IMR-90 (cell line): ENCODE measurements around the gene EXOG. TPM values are rescaled to one million over a fixed set of nuclear protein-coding genes. Genes with fewer than 3 reads are reported as not detected.

ENCODE experiments used
- ATAC-seq: fragments of 200-7000 bp; cut with Tn5 transposase; 2 replicates; pipeline ENCODE4 v1.9.1; 2020; ENCODE audit warnings: low read depth, mild to moderate bottlenecking, moderate library complexity
- BruUV-seq: library from RNA; stranded (reverse); fragments of 400-500 nt; replicated peaks from 2 replicates; lab custom pipeline; 2021; lab: Mats Ljungman, UMichigan
- CTCF ChIA-PET: fragments of 300-600 bp; formaldehyde crosslinking; extraction: SDS; loops from one replicate; lab custom pipeline; 2021; ENCODE audit warnings: antibody characterized with exemption; lab: Yijun Ruan, JAX
- POLR2A ChIA-PET: fragments of 300-600 bp; sonication (Branson Sonifier 250); formaldehyde crosslinking; loops from one replicate; lab custom pipeline; 2022; ENCODE audit warnings: antibody characterized with exemption; ENCODE audit not compliant: unreplicated experiment; lab: Charles Lee
- DNase-seq: peaks from one replicate; pipeline ENCODE4 v3.0.0; 2013
- H2AFZ ChIP-seq: replicated peaks from 2 replicates; pipeline ENCODE3; 2013; ENCODE audit warnings: low read length, mild to moderate bottlenecking; ENCODE audit not compliant: poor library complexity
- H2AK5ac ChIP-seq: 2 replicates; pipeline ENCODE4 v1.6.1; 2013; ENCODE audit warnings: low read depth, low read length, inconsistent platforms
- H2AK9ac ChIP-seq: replicated peaks from 2 replicates; pipeline ENCODE3; 2013; ENCODE audit warnings: mild to moderate bottlenecking, low read depth, low read length, moderate library complexity; ENCODE audit not compliant: poor library complexity
- H2BK120ac ChIP-seq: 2 replicates; pipeline ENCODE4 v1.6.1; 2013; ENCODE audit warnings: low read depth, low read length, inconsistent platforms
- H2BK15ac ChIP-seq: 3 replicates; pipeline ENCODE4 v1.6.1; 2013; ENCODE audit warnings: low read depth, low read length, inconsistent platforms
- H2BK20ac ChIP-seq: 2 replicates; pipeline ENCODE4 v1.6.1; 2013; ENCODE audit warnings: low read depth, mild to moderate bottlenecking, inconsistent platforms, low read length, moderate library complexity
- H2BK5ac ChIP-seq: 2 replicates; pipeline ENCODE4 v1.6.1; 2013; ENCODE audit warnings: mild to moderate bottlenecking, low read depth, low read length, inconsistent platforms; ENCODE audit not compliant: poor library complexity, severe bottlenecking
- H3K14ac ChIP-seq: replicated peaks from 2 replicates; pipeline ENCODE4 v1.6.1; 2013; ENCODE audit warnings: low read depth, low read length, inconsistent platforms
- H3K18ac ChIP-seq: 2 replicates; pipeline ENCODE4 v1.6.1; 2013; ENCODE audit warnings: low read depth, low read length, control low read depth
- H3K23ac ChIP-seq: 2 replicates; pipeline ENCODE4 v1.6.1; 2013; ENCODE audit warnings: low read depth, low read length, inconsistent platforms
- H3K27ac ChIP-seq: 2 replicates; pipeline ENCODE4 v1.5.1; 2013; ENCODE audit warnings: mild to moderate bottlenecking, control low read depth, low read length; ENCODE audit not compliant: insufficient read depth
- H3K27me3 ChIP-seq: 2 replicates; pipeline ENCODE4 v1.6.1; 2013; ENCODE audit warnings: low read length; ENCODE audit not compliant: control insufficient read depth, insufficient read depth
- H3K36me3 ChIP-seq: 2 replicates; pipeline ENCODE4 v1.6.1; 2013; ENCODE audit warnings: low read length, mixed read lengths; ENCODE audit not compliant: control insufficient read depth, insufficient read depth
- H3K4ac ChIP-seq: 2 replicates; pipeline ENCODE4 v1.6.1; 2013; ENCODE audit warnings: low read depth, low read length, inconsistent platforms
- H3K4me1 ChIP-seq: 2 replicates; pipeline ENCODE4 v1.6.1; 2013; ENCODE audit warnings: low read length, mixed read lengths; ENCODE audit not compliant: control insufficient read depth, insufficient read depth
- H3K4me2 ChIP-seq: 2 replicates; pipeline ENCODE4 v1.6.1; 2013; ENCODE audit warnings: low read depth, mild to moderate bottlenecking, control low read depth, low read length, moderate library complexity
- H3K4me3 ChIP-seq: 2 replicates; pipeline ENCODE4 v1.5.1; 2013; ENCODE audit warnings: low read depth, mild to moderate bottlenecking, control low read depth, low read length, moderate library complexity; ENCODE audit not compliant: insufficient read depth
- H3K56ac ChIP-seq: 2 replicates; pipeline ENCODE4 v1.6.1; 2013; ENCODE audit warnings: low read length, inconsistent platforms; ENCODE audit not compliant: insufficient read depth; ENCODE audit errors: extremely low read depth
- H3K79me1 ChIP-seq, 2 experiments: 2 replicates each; pipeline ENCODE4 v1.6.1; 2013; ENCODE audit warnings: low read length in 2 of 2, inconsistent platforms in 1 of 2, low read depth in 1 of 2
- H3K9ac ChIP-seq: 2 replicates; pipeline ENCODE4 v1.6.1; 2013; ENCODE audit warnings: low read depth, low read length, control low read depth
- H3K9me1 ChIP-seq: 2 replicates; pipeline ENCODE4 v1.6.1; 2013; ENCODE audit warnings: low read length, inconsistent platforms; ENCODE audit not compliant: insufficient read depth
- H3K9me3 ChIP-seq: 2 replicates; pipeline ENCODE4 v1.6.1; 2013; ENCODE audit warnings: low read length; ENCODE audit not compliant: control insufficient read depth, insufficient read depth
- H4K20me1 ChIP-seq: 2 replicates; pipeline ENCODE4 v1.6.1; 2013; ENCODE audit warnings: low read length, inconsistent platforms; ENCODE audit not compliant: insufficient read depth
- H4K5ac ChIP-seq: 2 replicates; pipeline ENCODE4 v1.6.1; 2013; ENCODE audit warnings: mild to moderate bottlenecking, low read depth, low read length, control low read depth
- H4K8ac ChIP-seq, 2 experiments: 2 replicates each; pipeline ENCODE4 v1.6.1; 2013; ENCODE audit warnings: low read depth in 2 of 2, low read length in 2 of 2, control low read depth in 1 of 2, inconsistent platforms in 1 of 2
- H4K91ac ChIP-seq: 2 replicates; pipeline ENCODE4 v1.6.1; 2013; ENCODE audit warnings: low read depth, low read length, inconsistent platforms; ENCODE audit not compliant: insufficient read depth
- BHLHE40 ChIP-seq: fragments of 150-350 bp; IDR thresholded peaks from 2 replicates; pipeline ENCODE4 v1.6.1; 2016; ENCODE audit warnings: mild to moderate bottlenecking, low read depth, low read length
- CEBPB ChIP-seq: IDR thresholded peaks from 2 replicates; pipeline ENCODE4 v1.6.1; 2012; ENCODE audit warnings: low read depth, low read length, improper control_type of control experiment
- CHD1 ChIP-seq: IDR thresholded peaks from 2 replicates; pipeline ENCODE4 v1.6.1; 2012; ENCODE audit warnings: low read depth, low read length, improper control_type of control experiment
- ELK1 ChIP-seq: fragments of 150-350 bp; IDR thresholded peaks from 2 replicates; pipeline ENCODE4 v1.6.1; 2016; ENCODE audit warnings: low read depth, mild to moderate bottlenecking, low read length, moderate library complexity, borderline replicate concordance
- FOS ChIP-seq: fragments of 150-350 bp; IDR thresholded peaks from 2 replicates; pipeline ENCODE4 v1.6.1; 2016; ENCODE audit warnings: low read depth, low read length
- MAFK ChIP-seq: IDR thresholded peaks from 2 replicates; pipeline ENCODE4 v1.6.1; 2012; ENCODE audit warnings: low read depth, low read length, improper control_type of control experiment
- MAZ ChIP-seq: IDR thresholded peaks from 2 replicates; pipeline ENCODE4 v1.6.1; 2012; ENCODE audit warnings: low read depth, mild to moderate bottlenecking, low read length, improper control_type of control experiment, moderate library complexity, borderline replicate concordance
- MXI1 ChIP-seq: IDR thresholded peaks from 2 replicates; pipeline ENCODE4 v1.6.1; 2012; ENCODE audit warnings: low read depth, mild to moderate bottlenecking, low read length, moderate library complexity, borderline replicate concordance
- NFE2L2 ChIP-seq: fragments of 150-350 bp; IDR thresholded peaks from 2 replicates; pipeline ENCODE4 v1.6.1; 2016; ENCODE audit warnings: low read depth, mild to moderate bottlenecking, low read length
- POLR2A ChIP-seq: IDR thresholded peaks from 2 replicates; pipeline ENCODE4 v1.6.1; 2012; ENCODE audit warnings: mild to moderate bottlenecking, low read depth, low read length
- RAD21 ChIP-seq: IDR thresholded peaks from 2 replicates; pipeline ENCODE4 v1.6.1; 2012; ENCODE audit warnings: low read length, improper control_type of control experiment
- RCOR1 ChIP-seq: IDR thresholded peaks from 2 replicates; pipeline ENCODE4 v1.6.1; 2012; ENCODE audit warnings: mild to moderate bottlenecking, low read length, improper control_type of control experiment; ENCODE audit not compliant: insufficient replicate concordance
- RFX5 ChIP-seq: IDR thresholded peaks from 2 replicates; pipeline ENCODE4 v1.8.0; 2012; ENCODE audit warnings: low read depth, mild to moderate bottlenecking, low read length, moderate library complexity
- SMC3 ChIP-seq: fragments of 150-350 bp; IDR thresholded peaks from 2 replicates; pipeline ENCODE4 v1.6.1; 2016; ENCODE audit warnings: low read depth, mild to moderate bottlenecking, antibody characterized with exemption, low read length, moderate library complexity
- WGBS, 2 experiments: methylation state at CpG; one replicate each; pipeline versions ENCODE4 v1.1.5 to v1.1.7; 2013; ENCODE audit warnings: missing lambda C conversion rate in 2 of 2; ENCODE audit not compliant: insufficient read length in 1 of 2; ENCODE audit errors: extremely low coverage in 2 of 2; 5-methylcytosine and 5-hydroxymethylcytosine counted together
- dilution Hi-C: fragments of 300-500 bp; cut with HindIII; formaldehyde crosslinking; loops from one replicate; pipeline ENCODE4 v1.14.3; 2018; ENCODE audit warnings: low sequenced_read_pairs; ENCODE audit not compliant: unreplicated experiment
- in situ Hi-C: fragments of 300-500 bp; cut with MboI; formaldehyde crosslinking; loops from 3 replicates; pipeline ENCODE4 v1.14.3; 2019; ENCODE audit warnings: low sequenced_read_pairs, inconsistent platforms, mixed read lengths
- intact Hi-C: fragments of 100-400 bp; cut with micrococcal nuclease; formaldehyde crosslinking; loops from 2 replicates; pipeline ENCODE4 v1.10.0; 2022
- polyA plus RNA-seq, 3 experiments: library from polyadenylated mRNA; depleted of rRNA; stranded (reverse); fragments of >200 nt; gene quantifications; 2 replicates each; pipeline ENCODE4 v1.2.3, GENCODE V29; 2012; ENCODE audit warnings: low replicate concordance in 1 of 3
- total RNA-seq: library from RNA; depleted of rRNA; stranded (reverse); fragments of >200 nt; gene quantifications from 2 replicates; pipeline ENCODE4 v1.2.3, GENCODE V29; 2012
- TF ChIP-seq, protein P1 (sequence below): conservative IDR thresholded peaks from 2 replicates; pipeline ENCODE4 v1.5.1; 2012; ENCODE audit warnings: mild to moderate bottlenecking, low read depth, low read length, improper control_type of control experiment
- TF ChIP-seq, protein P2 (sequence below): fragments of 150-350 bp; IDR thresholded peaks from 2 replicates; pipeline ENCODE4 v1.6.1; 2017; ENCODE audit warnings: mild to moderate bottlenecking, antibody characterized with exemption, low read length, low read depth

The EXOG gene
- total and polyA plus RNA-seq, 2 of the 4 experiments (the other 2 are of a cell fraction), result 10.2 to 15.0 TPM

DNA sequence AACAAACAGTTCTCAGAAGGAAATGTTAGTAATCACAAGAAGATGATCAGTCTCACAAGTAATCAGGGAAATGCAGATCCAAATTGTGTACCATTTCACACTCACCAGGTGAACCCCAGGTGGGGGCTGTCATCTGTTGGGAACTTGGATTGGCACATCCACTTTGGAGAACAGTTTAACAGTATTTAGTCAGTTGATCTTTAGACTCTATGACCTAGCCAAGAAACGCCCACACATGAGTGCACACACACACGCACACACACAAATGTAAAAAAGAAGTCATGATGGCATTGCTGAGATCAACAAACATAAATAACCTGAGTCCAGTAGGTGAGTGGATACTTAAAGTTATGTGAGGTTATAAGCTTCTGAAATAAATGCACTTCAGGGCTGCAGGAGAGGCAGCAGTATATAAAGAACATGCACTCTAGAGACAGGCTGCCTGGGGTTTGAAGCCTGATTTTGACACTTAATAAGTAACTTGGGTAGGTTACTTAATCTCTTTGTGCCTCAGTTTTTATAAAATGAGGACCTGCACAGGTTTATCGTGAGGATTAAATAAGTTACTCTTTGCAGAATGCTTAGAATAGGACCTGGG is 24.8 kb upstream of the EXOG start:
- intact Hi-C loops, result no loop called here
- Histone ChIP-seq H4K5ac (no peak overlapping the region), H2BK5ac (no peak overlapping the region), H3K27me3 (no peaks in the 10 kb centered on the region), H2BK20ac (no peak overlapping the region), H4K20me1 (peaks cover 13% of the 10 kb centered on the region), H3K4me3 (no peak overlapping the region), H3K9ac (no peak overlapping the region), H3K14ac (no peak overlapping the region), H3K9me3 (peaks cover 6% of the 10 kb centered on the region), H3K56ac (no peak overlapping the region), H3K18ac (no peak overlapping the region), H3K9me1 (no peaks in the 10 kb centered on the region; the same call in 1 of the 2 replicates), H2AK5ac (no peak overlapping the region), H3K36me3 (no peaks in the 10 kb centered on the region), H3K23ac (no peak overlapping the region), H3K4me1 (no peaks in the 10 kb centered on the region), H2BK120ac (no peak overlapping the region), H3K27ac (no peak overlapping the region), H2AK9ac (no peak overlapping the region), H3K4me2 (no peak overlapping the region), H2BK15ac (no peak overlapping the region), H4K91ac (no peak overlapping the region), H3K4ac (no peak overlapping the region), H3K79me1 (peaks cover 7 to 20% of the 10 kb centered on the region in 2 experiments), H4K8ac (no peak overlapping the region), H2AFZ (no peak overlapping the region)
- TF ChIP-seq NFE2L2, result no peak
- TF ChIP-seq POLR2A, result no peak
- no peak for TF ChIP-seq BHLHE40
- TF ChIP-seq CHD1, result no peak
- no peak for TF ChIP-seq FOS
- no peak for TF ChIP-seq RFX5
- no peak for TF ChIP-seq ELK1
- no peak for TF ChIP-seq MAFK
- TF ChIP-seq, protein P1, sequence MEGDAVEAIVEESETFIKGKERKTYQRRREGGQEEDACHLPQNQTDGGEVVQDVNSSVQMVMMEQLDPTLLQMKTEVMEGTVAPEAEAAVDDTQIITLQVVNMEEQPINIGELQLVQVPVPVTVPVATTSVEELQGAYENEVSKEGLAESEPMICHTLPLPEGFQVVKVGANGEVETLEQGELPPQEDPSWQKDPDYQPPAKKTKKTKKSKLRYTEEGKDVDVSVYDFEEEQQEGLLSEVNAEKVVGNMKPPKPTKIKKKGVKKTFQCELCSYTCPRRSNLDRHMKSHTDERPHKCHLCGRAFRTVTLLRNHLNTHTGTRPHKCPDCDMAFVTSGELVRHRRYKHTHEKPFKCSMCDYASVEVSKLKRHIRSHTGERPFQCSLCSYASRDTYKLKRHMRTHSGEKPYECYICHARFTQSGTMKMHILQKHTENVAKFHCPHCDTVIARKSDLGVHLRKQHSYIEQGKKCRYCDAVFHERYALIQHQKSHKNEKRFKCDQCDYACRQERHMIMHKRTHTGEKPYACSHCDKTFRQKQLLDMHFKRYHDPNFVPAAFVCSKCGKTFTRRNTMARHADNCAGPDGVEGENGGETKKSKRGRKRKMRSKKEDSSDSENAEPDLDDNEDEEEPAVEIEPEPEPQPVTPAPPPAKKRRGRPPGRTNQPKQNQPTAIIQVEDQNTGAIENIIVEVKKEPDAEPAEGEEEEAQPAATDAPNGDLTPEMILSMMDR, result no peak
- TF ChIP-seq RAD21, result no peak
- TF ChIP-seq RCOR1, result no peak
- no peak for TF ChIP-seq MAZ
- TF ChIP-seq CEBPB, result no peak
- TF ChIP-seq, protein P2, sequence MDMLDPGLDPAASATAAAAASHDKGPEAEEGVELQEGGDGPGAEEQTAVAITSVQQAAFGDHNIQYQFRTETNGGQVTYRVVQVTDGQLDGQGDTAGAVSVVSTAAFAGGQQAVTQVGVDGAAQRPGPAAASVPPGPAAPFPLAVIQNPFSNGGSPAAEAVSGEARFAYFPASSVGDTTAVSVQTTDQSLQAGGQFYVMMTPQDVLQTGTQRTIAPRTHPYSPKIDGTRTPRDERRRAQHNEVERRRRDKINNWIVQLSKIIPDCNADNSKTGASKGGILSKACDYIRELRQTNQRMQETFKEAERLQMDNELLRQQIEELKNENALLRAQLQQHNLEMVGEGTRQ, result no peak
- TF ChIP-seq MXI1, result no peak
- no peak for TF ChIP-seq SMC3
- ChIA-PET POLR2A (no interaction called here), CTCF (interaction anchor here (1.0 kb wide), 1 partner anchor 125 kb away, joined by 3 read pairs; the partner anchor contains the start of gene XYLB)
- no CpG with 5 or more reads among the region's 3 CpGs for WGBS, 2 experiments
- in situ Hi-C loops, result no loop called here
- DNase-seq (no peak), ATAC-seq (no peak)
- dilution Hi-C loops, result no loop called here
- no TSS peak for BruUV-seq
